ENCODE data around the gene KCNMA1.
A peak's percentile ranks its signal among the peaks of the same experiment; 100 is the strongest.

KCNMA1 gene

GRCh38 chr10:77630507-77630848, 7.1 kb downstream of the KCNMA1 start:
- no peak for DNase-seq

- DNase-seq, result no peak
These were observed 7.7 kb downstream of the KCNMA1 start for GRCh38 chr10:77629775-77630506.

- DNase-seq, result no peak
These were observed 8.5 kb downstream of the KCNMA1 start for GRCh38 chr10:77628906-77629730.

- no peak for DNase-seq
These were observed 11.2 kb downstream of the KCNMA1 start for GRCh38 chr10:77626266-77626935.

GRCh38 chr10:77625379-77625778, 12.2 kb downstream of the KCNMA1 start:
- DNase-seq, result no peak

- peak; percentile 33 for DNase-seq
These were observed 14.7 kb downstream of the KCNMA1 start for GRCh38 chr10:77622889-77623291.

- DNase-seq, result no peak
These were observed 16.9 kb downstream of the KCNMA1 start for GRCh38 chr10:77620731-77621130.

GRCh38 chr10:77619964-77620703, 17.5 kb downstream of the KCNMA1 start:
- peak; percentile 66 for DNase-seq

GRCh38 chr10:77618117-77618516, 19.5 kb downstream of the KCNMA1 start:
- DNase-seq, result no peak

GRCh38 chr10:77616766-77617165, 20.8 kb downstream of the KCNMA1 start:
- DNase-seq, result no peak

- peak; percentile 4 for DNase-seq
These were observed 22.6 kb downstream of the KCNMA1 start for GRCh38 chr10:77614778-77615625.

GRCh38 chr10:77613476-77614130, 24.0 kb downstream of the KCNMA1 start:
- DNase-seq, result peak; percentile 42

GRCh38 chr10:77611670-77612069, 25.9 kb downstream of the KCNMA1 start:
- DNase-seq, result no peak

GRCh38 chr10:77611221-77611620, 26.4 kb downstream of the KCNMA1 start:
- no peak for DNase-seq

GRCh38 chr10:77609781-77610272, 27.8 kb downstream of the KCNMA1 start:
- no peak for DNase-seq

- DNase-seq, result no peak
These were observed 29.3 kb downstream of the KCNMA1 start for GRCh38 chr10:77608281-77608680.

- no peak for DNase-seq
These were observed 30.9 kb downstream of the KCNMA1 start for GRCh38 chr10:77606751-77607150.

- no peak for DNase-seq
These were observed 32.1 kb downstream of the KCNMA1 start for GRCh38 chr10:77605466-77605865.

GRCh38 chr10:77604941-77605351, 32.7 kb downstream of the KCNMA1 start:
- no peak for DNase-seq

- DNase-seq, result no peak
These were observed 33.5 kb downstream of the KCNMA1 start for GRCh38 chr10:77604063-77604462.

GRCh38 chr10:77603534-77603927, 34.1 kb downstream of the KCNMA1 start:
- DNase-seq, result no peak

Data from NCI-H526 treated with DMSO at 0.1 percent for 48 hours (cell line).